Stimulated activated CD8-positive, alpha-beta memory T cell treated with anti-CD3 and anti-CD28 coated beads, Interleukin-4, amount 100 ng/mL, for 1 hour (primary cell): ENCODE results near the gene NUP62.
"Not testable (repeated sequence)": the region's sequence is repeated elsewhere in the genome, so short reads cannot be mapped to it uniquely, and the experiment has no call there.

Experiments used
- DNase-seq, 2 donors: peaks; one replicate each; pipeline ENCODE4 v3.0.0-alpha.2; 2020; ENCODE audit warnings: low read depth in 2 of 2, low spot score in 1 of 2

The NUP62 gene

DNA sequence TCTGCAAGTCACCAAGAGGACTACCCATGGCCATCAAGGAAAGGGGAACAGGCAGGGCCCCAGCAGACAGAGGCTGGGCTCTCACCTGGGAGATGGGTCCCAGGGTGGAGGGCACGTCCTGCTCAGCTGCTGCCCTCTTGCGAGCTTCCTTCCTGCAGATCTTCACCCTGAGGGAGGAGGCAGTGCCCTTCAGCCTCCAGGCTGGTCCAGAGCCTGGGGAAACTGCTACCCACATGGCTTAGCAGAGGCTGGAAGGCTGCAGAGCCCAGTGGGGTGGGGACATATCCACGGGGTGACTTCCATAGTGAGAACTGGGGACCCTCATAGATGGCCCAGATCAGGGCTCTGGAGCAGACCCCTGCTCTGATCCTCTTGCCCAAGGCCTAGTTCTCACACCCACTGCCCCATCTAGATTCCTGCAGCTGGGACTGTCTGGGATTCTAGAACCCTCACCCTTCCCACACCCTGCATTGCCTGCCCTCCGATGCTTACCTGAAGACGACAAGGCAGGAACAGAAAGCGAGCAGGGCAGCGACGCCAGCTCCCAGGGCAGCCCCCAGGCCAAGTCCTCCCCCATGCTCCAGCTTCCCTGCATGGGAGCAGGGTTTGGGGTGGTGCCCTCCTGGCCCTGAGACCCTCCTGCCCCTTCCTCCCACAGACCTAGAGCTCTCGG lies 22.6 kb upstream of the NUP62 start:
- no peak for DNase-seq

GRCh38 chr19:49950956-49951526 lies 21.7 kb upstream of the NUP62 start:
- DNase-seq, result no peak

GRCh38 chr19:49950590-49950948 lies 21.3 kb upstream of the NUP62 start:
- DNase-seq, result no peak

DNA sequence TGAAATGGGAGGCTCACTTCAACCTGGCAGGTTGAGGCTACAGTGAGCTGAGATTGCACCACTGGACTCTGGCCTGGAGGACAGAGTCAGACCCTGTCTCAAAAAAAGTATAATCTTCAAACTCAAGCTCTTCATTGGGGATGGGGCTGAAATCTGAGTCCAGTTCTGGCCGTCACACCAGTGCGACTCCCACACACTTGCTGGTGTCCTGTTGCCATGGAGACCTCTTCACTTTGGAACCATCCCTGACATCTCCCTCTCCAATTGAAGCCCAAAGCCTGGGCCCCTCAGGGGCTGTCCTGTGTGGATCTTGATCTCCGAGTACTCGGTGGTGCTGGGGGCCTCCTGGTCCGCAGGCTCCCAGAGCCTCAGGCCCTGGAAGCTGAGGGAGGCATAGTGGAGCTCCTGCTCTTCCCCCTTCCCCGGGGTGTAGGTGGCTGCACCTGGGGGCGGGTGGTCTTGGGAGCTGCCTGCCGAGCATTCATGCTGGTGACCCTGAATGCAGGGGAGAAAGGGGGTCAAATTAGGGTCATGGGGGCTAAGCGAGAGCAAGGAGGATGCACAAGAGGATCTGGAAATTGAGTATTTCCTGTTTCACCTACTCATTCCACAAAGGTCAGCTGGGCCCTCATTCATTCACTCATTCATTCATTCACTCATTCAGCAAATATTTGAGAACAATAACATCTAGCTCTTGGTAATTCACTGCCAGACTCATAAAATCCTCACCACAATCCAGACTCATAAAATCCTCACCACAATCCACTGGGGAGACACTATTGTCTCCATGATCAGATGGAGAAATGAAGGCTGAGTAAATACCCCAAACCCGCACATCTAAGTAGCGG lies 20.7 kb upstream of the NUP62 start:
- no peak for DNase-seq

DNA sequence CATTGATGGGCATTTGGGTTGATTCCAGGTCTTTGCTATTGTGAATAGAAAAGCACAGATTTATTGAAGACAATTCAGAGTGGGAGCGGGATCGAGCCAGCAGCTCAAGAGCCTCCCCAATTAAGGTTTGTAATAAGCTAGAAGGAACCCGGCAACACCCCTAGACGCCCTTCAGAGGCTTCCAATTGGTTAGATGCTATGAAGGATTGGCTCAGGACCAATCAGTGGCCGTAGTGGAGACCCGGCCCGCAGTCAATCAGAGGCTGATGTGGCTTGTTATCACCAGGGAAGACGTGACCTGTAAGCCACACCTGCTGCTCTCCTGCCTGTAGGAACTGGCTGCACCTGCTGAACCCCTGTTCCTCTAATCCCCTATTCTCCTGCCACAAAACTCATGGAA lies 17.1 kb upstream of the NUP62 start:
- DNase-seq, result no peak

DNA sequence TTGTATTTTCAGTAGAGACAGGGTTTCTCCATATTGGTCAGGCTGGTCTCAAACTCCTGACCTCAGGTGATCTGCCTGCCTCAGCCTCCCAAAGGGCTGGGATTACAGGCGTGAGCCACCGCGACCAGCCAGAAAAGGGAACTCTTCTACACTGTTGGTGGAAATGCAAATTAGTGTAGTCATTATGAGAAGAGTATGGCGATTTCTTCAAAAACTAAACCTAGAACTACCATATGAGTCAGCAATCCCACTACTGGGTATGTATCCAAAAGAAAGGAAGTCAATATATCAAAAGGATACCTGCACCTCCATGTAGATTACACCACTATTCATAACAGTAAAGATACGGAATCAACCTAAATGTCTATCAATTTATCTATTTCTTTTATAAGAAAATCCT lies 15.3 kb upstream of the NUP62 start:
- DNase-seq, result not testable (repeated sequence)

DNA sequence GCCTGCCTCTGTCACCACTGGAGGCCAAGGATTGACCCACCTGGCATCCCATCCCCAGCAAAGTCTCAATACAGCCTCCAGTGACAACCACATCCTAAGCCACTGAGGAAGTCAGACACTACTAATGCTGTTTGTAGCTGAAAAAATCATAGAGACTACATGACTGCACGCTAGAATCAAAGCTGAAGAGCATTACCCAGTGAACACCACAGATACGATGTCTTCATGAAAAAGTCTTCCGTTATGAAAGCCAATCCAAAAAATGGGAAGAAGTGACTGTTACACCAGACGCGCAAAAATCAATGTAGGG lies 11.1 kb upstream of the NUP62 start:
- DNase-seq, result no peak

DNA sequence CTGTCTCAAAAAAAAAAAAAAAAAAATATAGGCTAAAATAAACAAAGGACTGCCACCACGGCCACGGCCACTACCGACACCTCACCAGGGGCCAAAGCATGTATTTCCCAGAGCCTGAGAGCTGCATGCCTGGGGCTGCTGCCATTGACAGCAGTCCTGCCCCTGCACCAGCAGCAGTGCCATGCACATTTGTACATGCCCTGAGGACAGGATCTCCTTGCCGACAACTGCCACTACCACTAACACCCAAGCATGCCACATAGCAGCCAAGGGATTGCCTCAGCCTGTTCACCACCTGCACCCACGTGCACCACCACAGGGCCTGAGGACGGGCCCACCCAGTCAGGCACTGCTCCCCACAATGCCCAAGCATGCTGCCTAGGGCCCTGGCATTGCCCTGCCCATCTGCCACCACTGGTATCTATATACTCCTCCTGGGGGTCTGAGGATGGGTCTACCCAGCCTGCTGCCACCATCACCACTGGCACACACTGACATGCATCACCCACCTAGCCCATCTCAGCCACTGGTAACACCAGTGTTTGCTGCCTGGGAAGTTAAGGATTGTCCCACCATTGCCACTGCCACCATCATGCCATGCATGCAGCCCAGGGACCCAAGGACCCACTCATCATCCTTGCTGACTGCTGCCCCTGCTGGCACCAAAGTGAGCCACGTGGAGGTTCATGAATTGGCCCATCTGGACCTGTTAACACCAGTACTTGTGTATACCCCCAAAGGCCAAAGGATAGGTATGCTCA lies 10.6 kb upstream of the NUP62 start:
- no peak for DNase-seq

DNA sequence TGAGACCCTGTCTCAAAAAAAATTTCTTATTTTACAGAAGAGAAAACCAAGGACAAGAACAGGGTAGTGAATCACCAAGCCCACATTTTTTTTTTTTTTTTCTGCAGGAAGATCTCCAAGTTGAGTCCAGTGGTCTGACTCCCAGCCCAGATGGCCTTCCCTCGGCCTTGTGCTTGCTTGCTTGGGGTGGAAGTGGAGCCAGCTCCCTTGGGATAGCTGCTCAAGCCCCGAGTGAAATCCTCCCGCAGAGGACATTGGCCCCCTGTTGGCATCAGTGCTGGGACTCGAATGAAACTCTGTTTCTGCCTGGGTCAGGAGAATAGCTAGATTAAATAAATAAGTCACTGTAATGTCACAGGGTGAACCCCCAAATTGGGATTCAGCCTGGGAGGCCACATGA lies 9.4 kb upstream of the NUP62 start:
- DNase-seq, result no peak

DNA sequence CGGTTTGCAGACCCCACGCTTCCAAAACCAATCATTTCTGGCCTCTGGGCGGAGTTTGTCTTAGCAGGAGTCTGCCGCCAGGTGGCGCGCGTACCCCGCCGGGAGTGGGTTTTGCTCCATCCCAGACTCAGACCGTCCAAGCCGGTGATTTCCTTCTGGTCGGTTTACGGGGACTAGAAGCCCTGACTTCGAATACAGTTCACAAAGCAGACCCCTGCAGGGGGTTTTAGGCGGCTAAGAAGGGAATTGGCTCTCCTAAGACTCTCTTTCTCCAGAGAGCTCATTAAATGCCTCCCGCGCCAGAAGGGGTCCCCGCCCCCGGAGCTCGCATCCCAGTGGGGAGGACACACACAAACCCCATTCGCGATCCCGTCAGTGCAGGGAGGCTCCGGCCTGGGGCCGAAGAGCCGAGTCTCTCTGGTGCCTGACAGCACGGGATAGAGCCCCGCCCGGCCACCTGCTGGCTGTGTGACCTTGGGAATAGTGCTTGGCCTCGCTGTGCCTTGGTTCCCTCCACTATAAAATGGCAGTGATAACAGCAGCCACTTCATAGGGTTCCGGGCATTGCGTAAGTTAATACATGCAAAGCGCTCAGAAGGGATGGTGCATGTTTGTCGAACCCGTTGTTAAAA lies 8.6 kb upstream of the NUP62 start:
- DNase-seq, result peak; percentile 56 to 62

- DNase-seq, result no peak
Measured at GRCh38 chr19:49936549-49936948, 7.2 kb upstream of the NUP62 start.

GRCh38 chr19:49933643-49934042 lies 4.3 kb upstream of the NUP62 start:
- no peak for DNase-seq

- DNase-seq, result no peak
Measured at GRCh38 chr19:49932731-49933131, 3.4 kb upstream of the NUP62 start.

- no peak for DNase-seq
Measured at GRCh38 chr19:49932041-49932451, 2.7 kb upstream of the NUP62 start.

- DNase-seq, result no peak
Measured at GRCh38 chr19:49931293-49932040, 2.2 kb upstream of the NUP62 start.

- DNase-seq, result no peak
Measured at GRCh38 chr19:49930483-49931011, 1.2 kb upstream of the NUP62 start.

GRCh38 chr19:49929611-49930482 lies 543 bp upstream of the NUP62 start:
- DNase-seq, result peak; percentile 74 to 85

GRCh38 chr19:49927526-49928264 lies 1.6 kb downstream of the NUP62 start:
- DNase-seq, result no peak

DNA sequence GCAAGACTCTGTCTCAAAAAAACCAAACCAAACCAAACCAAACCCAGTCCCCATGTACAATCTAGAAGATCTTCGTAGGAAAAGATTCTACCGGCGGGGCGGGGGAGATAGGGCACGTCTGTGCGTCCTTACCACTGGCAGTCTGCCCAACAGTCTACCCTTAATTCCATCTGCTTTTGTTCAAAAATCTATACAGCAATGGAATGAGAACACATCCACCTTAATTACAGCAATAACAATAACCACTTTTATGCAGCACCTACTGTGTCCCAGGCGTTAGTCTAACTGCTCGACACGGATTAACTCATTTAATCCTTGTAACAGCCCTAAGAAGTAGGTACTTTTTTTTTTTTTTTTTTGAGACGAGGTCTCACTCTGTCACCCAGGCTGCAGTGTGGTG lies 2.8 kb downstream of the NUP62 start:
- no peak for DNase-seq
